Left lung (tissue), 10 donors: Measurements from ENCODE around the gene ZBTB48. TPM values are rescaled to one million over a fixed set of nuclear protein-coding genes. Genes with fewer than 3 reads are reported as not detected.
"Not testable (repeated sequence)": the region's sequence is repeated elsewhere in the genome, so short reads cannot be mapped to it uniquely, and the experiment has no call there.

ENCODE experiments used
- ATAC-seq: fragments of 200-7000 bp; cut with Tn5 transposase; one replicate; pipeline ENCODE4 v1.9.1; 2020; ENCODE audit warnings: moderate library complexity
- DNase-seq, 4 donors: peaks; one replicate each; pipeline ENCODE4 v3.0.0-alpha.2; 2013 to 2020
- H3K27ac ChIP-seq, 2 donors: fragments of 200-600 bp; sonication (generic) in 1 of 2; one replicate each; pipeline versions ENCODE4 v1.5.0 to v1.8.0; 2020 to 2021
- H3K27me3 ChIP-seq, 2 donors: fragments of 200-600 bp; sonication (generic) in 1 of 2; one replicate each; pipeline versions ENCODE4 v1.5.0 to v1.8.0; 2020 to 2021
- H3K36me3 ChIP-seq, 2 donors: fragments of 200-600 bp; sonication (generic) in 1 of 2; one replicate each; pipeline versions ENCODE4 v1.5.0 to v1.8.0; 2020 to 2021
- H3K4me1 ChIP-seq, 2 donors: fragments of 200-600 bp; one replicate each; pipeline ENCODE4 v1.8.0; 2021
- H3K4me3 ChIP-seq, 2 donors: fragments of 200-600 bp; sonication (generic) in 1 of 2; one replicate each; pipeline versions ENCODE4 v1.5.0 to v1.8.0; 2020 to 2021; ENCODE audit warnings: mild to moderate bottlenecking in 1 of 2
- H3K9me3 ChIP-seq, 2 donors: fragments of 200-600 bp; sonication (generic) in 1 of 2; one replicate each; pipeline versions ENCODE4 v1.5.0 to v1.8.0; 2020 to 2021
- CTCF ChIP-seq, 2 donors: fragments of 200-600 bp; sonication (generic) in 1 of 2; IDR thresholded peaks; one replicate each; pipeline versions ENCODE4 v1.5.0 to v1.8.0; 2021; ENCODE audit warnings: antibody characterized with exemption in 2 of 2
- intact Hi-C, 2 donors: fragments of 100-400 bp; cut with DNase I; formaldehyde crosslinking; loops; one replicate each; pipeline versions ENCODE4 v1.11.2 to v1.14.2; 2022
- polyA plus RNA-seq, 6 donors: library from polyadenylated mRNA; unstranded; fragments of 120-200 nt; gene quantifications; one replicate each; pipeline ENCODE4 v1.2.1, GENCODE V29; 2013; ENCODE audit not compliant: insufficient read length in 6 of 6
- total RNA-seq, 2 donors: library from RNA; stranded (reverse); fragmentation: NEBNext Ultra II Directional; extraction: Animal tissue kit (Norgen Biotek cat#: 25700); gene quantifications; one replicate each; pipeline ENCODE4 v1.2.1, GENCODE V29; 2021
- donor health status: DM: no; HTN: yes; CAD: no.
- donor health status: DM: no; HTN: no; CAD: no.

The ZBTB48 gene
- total and polyA plus RNA-seq, 8 donors = 24.7 to 41.6 (median 33.5) TPM

GRCh38 chr1:6632588-6633514 is 53.1 kb downstream of the ZBTB48 start:
- peak in 1 of 4 donors; percentile 60 for DNase-seq
- no peak for TF ChIP-seq CTCF (IDR thresholded peaks at IDR 0.05)
- Histone ChIP-seq H3K36me3 (peaks cover 3 to 100% of the 10 kb centered on the region in 2 donors), H3K27ac (no peak overlapping the region), H3K4me1 (peaks cover 0 to 4% of the 10 kb centered on the region in 2 donors), H3K9me3 (no peaks in the 10 kb centered on the region), H3K4me3 (no peak overlapping the region), H3K27me3 (no peaks in the 10 kb centered on the region)
- intact Hi-C loops = loop anchor here in 1 of 2 donors (10.0 kb wide), 1 partner anchor 148 kb away; no protein-coding TSS in a partner anchor
- ATAC-seq = no peak

GRCh38 chr1:6634371-6635052 is 54.7 kb downstream of the ZBTB48 start:
- peak; percentile 31 to 34 for TF ChIP-seq CTCF (IDR thresholded peaks at IDR 0.05)
- H3K36me3 ChIP-seq = peaks cover 3 to 100% of the 10 kb centered on the region in 2 donors
- ATAC-seq = peak; percentile 81
- no peaks in the 10 kb centered on the region for H3K27me3 ChIP-seq
- no peak overlapping the region for H3K4me3 ChIP-seq
- DNase-seq = peak; percentile 16 to 87 (median 48)
- no peaks in the 10 kb centered on the region for H3K4me1 ChIP-seq
- H3K27ac ChIP-seq = no peak overlapping the region
- intact Hi-C loops = loop anchor here in 1 of 2 donors (10.0 kb wide), 1 partner anchor 150 kb away; no protein-coding TSS in a partner anchor
- H3K9me3 ChIP-seq = no peaks in the 10 kb centered on the region

- intact Hi-C loops = loop anchor here in 1 of 2 donors (10.0 kb wide), 1 partner anchor 151 kb away; no protein-coding TSS in a partner anchor
- ATAC-seq = no peak
- Histone ChIP-seq H3K27ac (no peak overlapping the region), H3K27me3 (no peaks in the 10 kb centered on the region), H3K4me1 (no peaks in the 10 kb centered on the region), H3K36me3 (peaks cover 3 to 100% of the 10 kb centered on the region in 2 donors), H3K9me3 (no peaks in the 10 kb centered on the region), H3K4me3 (no peak overlapping the region)
- no peak for TF ChIP-seq CTCF (IDR thresholded peaks at IDR 0.05)
- DNase-seq = no peak
Measured at GRCh38 chr1:6635161-6635909, 55.5 kb downstream of the ZBTB48 start.

GRCh38 chr1:6635910-6636760 is 56.3 kb downstream of the ZBTB48 start:
- Histone ChIP-seq H3K4me3 (no peak overlapping the region), H3K9me3 (no peaks in the 10 kb centered on the region), H3K4me1 (no peaks in the 10 kb centered on the region), H3K27ac (no peak overlapping the region), H3K27me3 (no peaks in the 10 kb centered on the region), H3K36me3 (peaks cover 3 to 100% of the 10 kb centered on the region in 2 donors)
- DNase-seq = peak in 1 of 4 donors; percentile 72
- intact Hi-C loops = loop anchor here in 1 of 2 donors (10.0 kb wide), 1 partner anchor 151 kb away; no protein-coding TSS in a partner anchor
- no peak for TF ChIP-seq CTCF (IDR thresholded peaks at IDR 0.05)
- no peak for ATAC-seq

GRCh38 chr1:6636778-6637177 is 57.0 kb downstream of the ZBTB48 start:
- intact Hi-C loops = loop anchor here in 1 of 2 donors (10.0 kb wide), 1 partner anchor 152 kb away; no protein-coding TSS in a partner anchor

More at GRCh38 chr1:6636778-6637177, 57.0 kb downstream of the ZBTB48 start:
- not testable (repeated sequence) for DNase-seq, ATAC-seq, H3K4me1 ChIP-seq, H3K27ac ChIP-seq, H3K4me3 ChIP-seq, H3K27me3 ChIP-seq, H3K9me3 ChIP-seq
- peaks cover 3 to 99% of the 10 kb centered on the region in 2 donors for H3K36me3 ChIP-seq
